HG03097 (cell line): Measurements from ENCODE around the gene MAD1L1.

Source experiments
- ATAC-seq: cut with Tn5 transposase; IDR thresholded peaks from one replicate; pipeline ENCODE4 v1.9.1; 2021; ENCODE audit not compliant: unreplicated experiment, low FRiP score

The MAD1L1 gene

DNA sequence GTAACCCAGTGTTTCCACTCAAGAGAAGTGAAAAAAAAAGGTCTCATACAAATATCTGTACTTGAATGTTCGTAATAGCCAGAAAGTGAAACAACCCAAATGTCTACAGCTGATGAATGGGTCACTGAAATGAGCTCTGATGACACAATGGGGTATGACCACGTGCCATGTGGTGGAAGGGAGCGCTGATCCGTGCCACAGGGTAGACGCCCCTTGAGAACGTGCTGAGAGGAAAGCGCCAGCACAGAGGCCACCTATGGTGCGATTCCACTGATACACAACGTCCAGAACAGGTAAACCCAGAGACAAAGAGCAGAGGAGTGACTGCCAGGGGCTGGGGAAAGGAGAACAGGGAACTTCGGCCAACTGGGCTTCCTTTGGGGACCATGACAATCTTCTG is 50.3 kb downstream of the MAD1L1 start:
- ATAC-seq: no peak

DNA sequence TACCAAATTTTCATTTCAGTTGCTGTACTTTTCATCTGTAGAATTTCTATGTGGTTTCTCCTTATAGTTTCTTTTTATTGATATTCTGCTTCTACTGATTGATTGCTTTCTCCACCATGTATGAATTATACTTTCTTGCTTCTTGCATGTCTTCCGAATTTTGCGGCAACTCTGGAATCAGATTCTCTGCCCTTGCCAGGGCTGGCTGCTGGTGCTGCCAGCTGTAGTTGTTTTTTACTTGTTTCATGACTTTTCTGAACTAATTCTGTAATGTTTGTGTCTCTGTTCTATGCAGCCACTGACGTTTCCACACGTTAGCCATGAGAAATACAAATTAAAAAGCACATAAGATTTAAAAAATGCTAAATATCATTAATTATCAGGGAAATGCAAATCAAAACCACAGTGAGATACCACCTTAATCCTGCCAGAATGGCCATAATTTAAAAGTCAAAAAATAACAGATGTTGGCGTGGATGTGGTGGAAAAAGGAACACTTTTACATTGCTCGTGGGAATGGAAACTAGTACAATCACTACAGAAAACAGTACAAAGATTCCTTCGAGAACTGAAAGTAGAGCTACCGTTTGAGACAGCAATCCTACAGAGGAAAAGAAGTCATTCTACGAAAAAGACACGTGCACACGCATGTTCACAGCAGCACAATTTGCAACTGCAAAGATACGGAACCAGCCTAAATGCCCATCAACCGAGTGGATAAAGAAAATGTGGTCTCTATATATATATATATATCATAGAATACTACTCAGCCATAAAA is 51.5 kb downstream of the MAD1L1 start:
- no peak for ATAC-seq

DNA sequence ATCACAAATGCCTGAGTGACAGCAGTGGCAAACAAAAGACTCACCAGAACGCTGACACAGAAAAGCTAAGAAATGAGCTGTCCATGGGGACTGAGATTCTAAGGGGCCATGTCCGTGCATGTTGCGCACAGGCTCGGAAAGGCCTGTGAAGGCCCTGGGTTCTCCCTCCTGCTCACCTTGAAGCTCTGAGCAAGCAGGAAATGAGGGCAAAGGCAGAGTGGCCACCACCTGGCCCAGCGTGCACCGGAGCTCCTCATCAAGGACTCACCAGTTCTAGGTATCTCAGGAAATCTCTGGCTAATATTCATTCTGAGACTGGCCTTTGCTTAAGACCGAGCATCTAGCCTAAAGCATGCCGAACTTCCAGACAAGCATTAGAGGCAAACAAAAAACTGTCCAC is 52.7 kb downstream of the MAD1L1 start:
- ATAC-seq: no peak

DNA sequence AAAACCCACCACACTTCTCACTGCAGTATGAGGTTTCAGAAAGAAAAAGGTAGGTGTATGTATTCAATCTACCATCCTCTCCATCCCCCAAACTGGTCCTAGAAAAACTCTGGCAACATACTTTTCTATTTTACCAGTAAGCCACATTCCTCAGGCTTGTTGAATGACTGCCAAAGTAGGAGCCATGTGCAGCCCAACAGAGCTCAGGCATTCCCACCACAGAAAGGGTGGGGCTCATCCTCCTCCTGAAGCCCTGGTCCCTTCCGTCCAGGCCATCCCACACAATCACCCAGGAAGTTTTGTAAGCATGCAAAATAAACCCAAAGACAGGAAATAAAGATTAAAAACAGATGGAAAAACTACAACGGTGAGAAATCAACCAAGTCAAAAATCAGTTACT is 57.2 kb downstream of the MAD1L1 start:
- no peak for ATAC-seq

DNA sequence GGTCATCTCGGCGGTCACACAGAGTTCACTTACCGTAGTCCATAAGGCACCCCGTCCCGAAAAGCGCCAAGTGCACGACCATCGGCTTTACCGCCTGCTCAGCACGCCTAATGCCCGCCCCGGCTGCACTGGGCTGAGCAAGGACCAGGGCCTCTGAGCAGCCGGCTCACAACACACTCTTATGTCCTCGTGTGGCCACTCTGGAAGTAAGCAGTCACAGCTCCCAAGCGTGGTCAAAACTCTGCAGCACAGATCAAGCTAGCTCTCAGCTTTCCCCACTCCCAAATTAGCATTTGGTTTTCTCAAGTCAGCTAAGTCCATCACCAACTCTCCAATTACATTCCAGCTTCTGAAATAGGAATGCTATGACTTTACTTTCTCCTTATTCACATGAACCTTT is 57.7 kb downstream of the MAD1L1 start:
- ATAC-seq: no peak

DNA sequence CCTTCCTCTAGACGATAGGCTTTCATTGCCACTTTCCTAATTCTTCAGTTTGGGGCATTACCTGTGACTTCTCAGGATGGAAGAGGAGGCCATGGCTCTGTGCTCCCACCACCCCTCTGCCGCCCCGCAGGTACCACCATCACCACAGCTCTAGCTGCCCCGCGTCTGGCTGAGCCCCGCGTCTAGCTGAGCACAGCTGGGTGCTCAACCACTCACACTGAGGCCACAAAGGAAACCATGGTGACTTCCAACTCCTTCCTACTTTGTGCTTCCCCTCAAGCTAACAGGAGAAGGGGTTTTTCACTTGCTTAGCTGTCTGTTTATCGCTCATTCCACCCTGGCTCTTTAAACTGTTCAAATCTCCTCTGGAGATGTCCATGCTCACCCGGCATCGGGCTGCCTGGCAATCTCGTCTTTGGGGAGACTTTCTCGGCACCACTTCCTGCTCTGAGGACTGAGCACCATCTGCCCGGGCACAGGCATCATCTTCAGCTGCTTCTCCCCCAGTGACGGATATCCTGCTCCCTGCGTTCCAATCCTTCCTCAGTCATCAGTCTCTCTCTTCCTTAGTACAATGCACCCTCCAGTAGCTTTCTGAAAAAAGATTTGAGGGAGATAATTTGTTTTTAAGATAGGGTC is 59.4 kb downstream of the MAD1L1 start:
- no peak for ATAC-seq

DNA sequence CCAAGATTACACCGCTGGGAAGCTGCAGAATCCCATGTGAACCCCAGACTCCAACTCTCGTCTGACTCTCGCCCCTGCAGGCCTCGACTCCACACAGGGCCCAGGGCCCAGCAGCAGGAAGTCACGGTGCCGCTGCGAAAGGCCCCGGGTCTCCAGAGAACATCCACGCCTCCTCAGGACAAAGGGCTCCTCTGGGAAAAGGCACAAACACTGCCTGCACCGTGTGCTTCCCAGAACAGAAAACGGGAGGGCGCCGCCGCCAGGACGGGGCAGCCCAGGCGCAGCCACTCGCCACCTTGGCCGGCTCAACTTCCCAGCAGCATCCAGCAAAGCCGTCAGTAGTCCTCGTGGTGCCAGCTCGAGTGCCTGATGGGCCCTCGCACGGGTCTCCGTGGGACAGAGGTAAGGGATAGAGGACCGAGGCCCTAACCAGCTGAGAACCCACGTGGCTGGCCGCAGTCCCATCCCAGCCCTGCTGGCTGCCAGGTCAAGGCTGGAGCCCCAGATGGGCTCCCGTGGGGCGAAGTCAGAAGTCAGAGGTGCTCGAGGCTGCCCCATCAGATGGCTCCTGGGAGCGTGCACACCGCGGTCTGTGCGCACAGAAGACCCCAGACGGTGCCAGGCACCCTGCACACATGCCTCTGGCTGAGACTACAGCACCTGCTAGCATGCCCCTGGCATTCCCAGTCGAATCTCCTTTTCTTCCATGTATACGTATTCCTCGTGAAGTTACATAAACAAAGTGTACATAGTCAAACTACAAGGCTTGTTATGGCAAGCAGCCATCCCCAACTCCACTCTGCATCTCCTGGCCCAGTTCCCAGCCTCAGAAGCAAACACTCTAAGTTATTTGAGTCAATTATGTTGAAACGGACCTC is 60.2 kb downstream of the MAD1L1 start:
- no peak for ATAC-seq

DNA sequence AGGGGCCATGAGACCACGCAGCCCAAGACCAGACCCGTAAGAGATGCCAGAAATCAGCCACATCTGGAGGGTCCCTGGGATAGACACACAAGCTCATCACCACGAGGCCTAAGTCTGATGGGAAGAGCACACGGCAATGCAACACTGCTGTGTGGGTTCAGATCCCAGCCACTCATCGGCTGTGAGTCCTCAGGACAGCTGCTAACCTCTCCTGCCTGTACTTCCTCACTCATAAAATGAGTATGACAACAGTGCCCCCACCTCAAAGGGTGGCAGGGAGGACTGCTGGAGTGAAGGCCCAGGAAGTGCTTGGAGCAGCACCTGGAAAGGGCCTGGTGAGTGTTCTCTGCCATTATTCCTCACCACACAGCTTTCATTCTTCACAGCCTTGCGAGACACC is 60.9 kb downstream of the MAD1L1 start:
- ATAC-seq: no peak

DNA sequence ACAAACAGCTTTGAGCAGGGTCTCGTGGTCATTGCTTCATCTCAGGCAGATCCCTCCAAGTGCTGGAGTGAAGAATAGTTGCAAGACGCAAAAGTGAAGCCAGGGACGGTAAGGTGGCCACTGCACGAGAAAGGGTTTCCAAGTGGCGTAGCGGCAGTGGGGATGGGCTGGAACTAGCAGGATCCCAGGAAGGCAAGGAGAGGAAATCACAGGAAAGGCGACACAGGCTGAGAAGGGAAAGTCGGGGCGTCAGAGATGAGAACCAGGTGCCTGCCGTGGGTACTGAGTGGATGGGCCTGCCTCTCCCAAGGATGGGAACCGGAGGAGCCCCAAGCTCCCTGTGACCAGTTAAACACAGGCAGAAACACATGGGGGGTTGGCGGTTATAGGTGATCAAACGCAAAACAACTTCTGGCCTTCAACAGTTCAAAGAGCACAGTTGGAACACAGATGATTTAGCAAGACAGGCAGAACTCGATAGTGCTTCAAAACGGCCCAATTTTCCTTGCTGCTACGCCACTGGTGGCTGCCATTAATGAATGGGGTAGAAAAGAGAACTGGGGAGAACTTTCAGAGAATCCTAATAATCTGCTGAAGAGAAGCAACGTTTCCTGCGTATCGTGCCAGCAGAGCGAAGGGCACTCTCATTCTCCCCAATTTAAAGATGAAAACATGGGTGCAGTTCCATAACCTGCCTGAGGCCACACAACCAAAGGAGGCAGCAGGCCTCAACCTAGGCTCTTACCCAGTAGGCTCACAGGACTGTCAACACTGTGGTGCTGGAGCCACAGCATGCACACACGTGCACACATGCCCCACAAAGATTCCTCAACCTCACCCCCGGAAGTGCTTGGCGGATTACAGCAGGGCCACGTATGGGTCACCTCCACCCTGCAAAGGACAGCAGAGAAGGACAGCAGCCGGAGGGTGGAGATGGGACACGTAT is 61.9 kb downstream of the MAD1L1 start:
- ATAC-seq: no peak

DNA sequence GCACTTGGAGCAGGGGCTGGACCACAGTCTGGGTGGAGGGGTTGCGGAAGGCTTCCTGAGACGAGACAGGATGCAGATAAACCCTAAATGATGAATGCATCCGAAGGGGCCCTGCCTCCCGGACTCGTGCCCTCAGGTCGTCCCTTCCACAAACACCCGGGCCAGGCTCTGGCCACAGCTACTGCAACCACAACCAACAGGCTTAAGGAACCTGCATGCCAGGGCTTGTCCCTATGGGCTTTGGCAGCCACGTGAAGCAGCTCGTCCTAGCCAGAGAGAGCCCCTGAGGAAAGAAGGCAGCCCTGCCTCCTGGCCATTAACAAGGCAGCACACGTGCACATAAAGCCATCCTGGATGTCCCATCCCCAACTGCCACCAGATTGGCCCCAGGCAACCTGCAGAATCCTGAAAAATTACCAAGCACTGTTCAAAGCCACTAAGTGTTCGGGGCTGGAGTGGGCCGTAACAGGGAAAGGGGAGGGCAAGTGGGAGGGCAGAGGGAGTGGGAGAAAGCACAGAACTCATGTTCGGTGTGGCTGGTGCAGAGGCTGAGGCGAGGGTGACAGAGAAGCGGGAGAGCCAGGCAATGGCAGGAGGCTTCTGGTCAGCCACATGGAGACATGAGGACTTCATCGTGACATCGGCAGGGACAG is 62.7 kb downstream of the MAD1L1 start:
- ATAC-seq: no peak

DNA sequence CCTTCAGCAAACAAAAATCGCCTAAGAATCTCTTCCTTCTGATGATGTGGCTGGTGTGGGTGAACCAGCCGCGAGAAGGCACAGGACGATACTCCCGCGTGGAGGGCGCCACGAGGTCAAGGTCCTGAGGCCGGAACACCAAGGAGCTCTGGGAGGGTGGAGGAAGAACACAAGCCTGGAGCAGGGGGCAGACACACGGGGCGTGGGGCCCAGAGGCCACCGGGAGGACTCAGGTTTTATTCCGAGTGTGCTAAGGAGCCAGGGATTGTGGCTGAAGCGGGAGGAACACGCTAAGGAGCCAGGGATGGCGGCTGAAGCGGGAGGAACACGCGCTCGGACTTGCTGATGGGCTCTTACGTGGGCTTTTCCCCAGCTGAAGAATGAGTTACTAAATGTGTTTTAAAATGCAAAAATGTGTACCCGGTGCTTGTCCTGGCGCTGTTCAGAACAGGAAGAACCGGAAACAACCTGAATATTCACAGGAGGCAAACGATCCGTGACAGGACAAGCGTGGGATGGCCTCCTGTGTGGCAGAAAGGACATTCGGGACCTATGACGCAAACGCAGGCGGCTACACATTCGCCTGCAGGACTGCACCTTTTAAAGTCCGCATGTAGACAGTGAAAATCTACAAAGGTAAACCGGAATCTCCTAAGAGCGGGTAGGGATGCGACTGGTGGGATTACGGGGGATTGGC is 64.0 kb downstream of the MAD1L1 start:
- no peak for ATAC-seq

DNA sequence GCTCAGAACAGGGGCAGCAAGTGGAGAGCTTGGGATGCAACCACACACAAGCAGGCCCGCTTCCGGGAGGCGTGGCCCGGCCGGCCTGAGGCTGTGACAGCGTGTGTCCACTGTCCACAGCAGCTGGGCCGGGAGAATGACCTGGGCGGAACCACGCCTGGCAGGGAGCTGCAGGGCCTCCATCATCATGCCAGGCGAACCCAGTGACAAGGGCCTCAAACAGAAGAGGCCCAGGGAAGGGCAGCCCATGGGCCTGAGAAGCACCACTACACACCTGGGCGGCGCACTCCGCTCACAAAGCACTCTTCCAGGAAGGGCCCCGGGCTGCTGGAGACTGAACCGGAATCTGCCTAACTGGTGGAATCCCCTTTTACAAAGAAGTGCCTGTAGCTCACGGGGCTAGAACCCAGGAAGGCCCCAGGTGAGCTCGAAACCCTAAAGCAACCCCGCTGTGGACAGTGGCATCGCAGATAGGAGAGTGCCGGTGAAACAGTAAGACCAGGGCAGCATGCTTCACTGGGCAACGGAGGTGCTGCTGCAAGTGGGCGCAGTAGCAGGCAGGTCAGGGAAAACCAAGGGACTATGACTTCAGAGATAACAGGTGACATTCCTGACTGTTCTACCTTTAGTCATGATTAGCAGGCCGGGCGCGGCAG is 66.0 kb downstream of the MAD1L1 start:
- no peak for ATAC-seq

DNA sequence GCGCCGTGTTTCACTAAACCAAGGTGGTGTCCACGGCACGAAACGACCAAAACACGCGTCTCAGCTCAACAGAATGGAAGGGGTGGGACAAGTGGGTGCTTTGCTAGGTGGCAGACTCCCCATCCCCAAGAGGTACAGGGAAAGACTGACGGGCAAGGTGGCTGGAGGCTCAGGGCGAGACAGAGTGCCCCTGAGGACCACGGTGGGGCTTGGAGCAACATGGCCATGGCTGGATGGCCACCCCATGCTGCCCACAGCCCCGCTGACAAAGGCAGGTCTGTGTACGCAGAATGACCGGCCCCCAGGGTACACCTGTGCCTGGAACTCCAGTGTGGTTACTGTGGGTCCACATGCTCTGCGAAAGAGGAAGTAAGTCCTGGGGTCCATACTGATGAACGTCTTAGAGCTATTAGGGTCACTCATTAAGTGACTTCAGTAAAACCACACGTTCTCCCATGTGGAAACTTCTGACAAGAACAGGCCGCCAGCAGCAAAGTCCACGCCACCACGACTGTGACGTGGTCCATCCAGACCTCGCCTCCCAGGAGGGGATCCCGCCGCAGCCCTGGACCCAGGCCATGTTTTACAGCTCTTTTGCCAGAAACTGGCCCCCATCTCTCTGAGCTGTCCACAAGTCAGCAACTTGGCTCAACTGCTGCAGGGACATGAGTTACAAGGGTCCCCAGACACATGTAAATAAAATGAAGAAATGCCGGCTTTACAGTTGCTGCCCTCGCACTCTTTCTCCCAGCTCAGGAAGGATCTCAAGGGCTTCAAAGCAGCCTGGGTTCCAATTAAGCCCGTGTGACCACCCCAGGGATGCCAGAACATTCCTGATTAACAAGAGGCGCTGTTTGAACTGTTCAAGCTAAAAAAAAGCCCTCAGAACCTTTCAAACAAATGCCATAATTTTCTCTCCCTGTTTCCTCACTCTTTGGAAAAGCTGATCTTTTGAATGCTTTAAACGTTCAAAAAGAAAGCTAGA is 66.8 kb downstream of the MAD1L1 start:
- peak; percentile 88 for ATAC-seq

DNA sequence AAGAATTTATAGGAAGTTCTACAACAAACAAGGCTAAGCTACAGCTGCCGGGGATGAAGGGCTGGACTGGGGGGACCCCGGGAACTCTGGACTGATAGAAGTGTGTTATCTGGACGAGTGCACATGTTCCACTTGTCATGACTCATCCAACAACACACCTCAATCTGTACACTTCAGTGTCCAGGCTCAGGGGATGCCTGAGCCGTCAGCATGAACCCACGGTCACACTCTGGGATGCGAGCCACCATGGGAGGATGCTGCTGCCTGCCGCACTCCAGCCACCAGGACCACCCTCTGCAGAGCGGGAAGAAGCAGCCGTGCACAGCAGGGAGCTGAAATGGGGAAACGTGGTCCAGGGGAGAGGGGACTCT is 67.5 kb downstream of the MAD1L1 start:
- no peak for ATAC-seq

DNA sequence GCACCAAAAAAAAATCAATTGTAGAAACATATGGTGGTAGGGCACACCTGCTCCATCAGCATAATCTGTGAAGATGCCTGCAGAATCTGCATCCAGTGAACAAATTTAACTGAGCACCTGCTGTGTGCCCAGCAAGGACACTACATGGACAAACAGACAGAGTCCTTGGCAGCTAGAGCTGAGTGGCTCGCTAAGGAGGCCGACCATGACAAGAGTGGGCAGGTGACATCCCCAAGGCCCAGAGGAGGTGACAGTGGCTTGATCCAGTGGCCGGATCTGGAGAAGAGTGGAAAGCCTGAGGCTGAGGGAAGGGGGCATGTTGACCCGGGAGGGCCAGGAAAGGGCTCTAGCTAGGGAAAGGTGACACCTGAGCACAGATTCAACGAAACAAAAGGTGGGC is 68.1 kb downstream of the MAD1L1 start:
- no peak for ATAC-seq

DNA sequence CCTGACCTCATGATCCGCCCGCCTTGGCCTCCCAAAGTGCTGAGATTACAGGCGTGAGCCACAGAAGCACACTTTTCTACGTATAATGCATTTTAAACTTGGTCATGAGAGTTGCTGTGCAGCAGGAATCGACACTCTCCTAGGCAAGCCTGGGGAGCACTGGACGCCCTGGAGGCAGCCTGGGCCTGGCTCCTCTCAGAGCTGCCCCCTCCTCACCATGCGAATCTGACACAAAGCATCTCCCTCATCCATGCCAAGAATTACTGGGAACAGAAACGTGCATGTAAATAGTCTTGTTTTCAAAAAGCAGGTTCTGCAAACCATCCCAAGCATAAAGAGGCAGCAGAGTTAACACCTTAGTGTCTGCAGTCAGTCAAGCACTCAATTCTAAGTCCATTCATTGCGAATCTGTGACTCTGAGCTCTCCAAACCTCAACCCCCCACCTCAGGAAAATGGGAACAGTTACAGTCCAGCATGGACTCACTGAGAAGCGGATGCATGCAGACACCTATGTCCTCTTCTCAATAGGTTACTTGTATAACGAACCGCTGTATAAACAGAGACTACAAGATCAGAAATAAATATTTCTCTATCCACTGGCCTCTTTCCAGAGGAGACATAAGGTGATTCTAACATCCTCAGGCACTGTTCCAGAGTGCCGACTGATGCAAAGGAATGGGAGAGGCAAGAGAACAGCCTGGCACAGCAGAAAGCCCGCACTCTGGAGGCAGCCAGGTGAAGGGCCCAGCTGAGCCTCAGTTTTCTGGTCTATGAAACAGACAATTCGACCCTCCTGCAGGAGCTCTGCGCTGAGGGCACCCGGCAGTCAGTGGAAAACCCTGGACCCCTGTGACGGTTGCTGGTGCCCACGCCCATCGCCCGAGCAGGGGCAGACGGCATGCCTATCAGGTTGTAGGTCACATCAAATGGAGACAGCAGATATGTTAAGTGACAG is 68.9 kb downstream of the MAD1L1 start:
- no peak for ATAC-seq

DNA sequence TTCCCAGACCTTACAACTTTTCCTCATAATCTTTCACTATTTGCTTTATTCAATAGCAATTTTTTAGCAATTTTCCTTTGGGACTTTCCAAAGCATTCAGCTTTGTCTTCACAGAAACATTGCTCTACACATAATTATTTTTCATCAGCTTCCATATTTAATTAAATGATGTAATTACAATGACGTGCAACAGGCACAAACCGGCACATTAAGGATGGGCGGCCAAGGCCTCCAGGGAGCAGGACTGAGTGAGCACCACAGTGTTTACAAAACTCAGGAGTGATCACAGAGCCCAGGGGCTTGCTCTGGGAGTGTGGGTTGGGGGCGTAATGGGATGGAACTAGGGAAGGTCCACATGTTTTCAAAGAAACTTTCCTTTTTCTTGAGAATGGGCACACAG is 69.8 kb downstream of the MAD1L1 start:
- no peak for ATAC-seq
